AG04449 (cell line): Measurements from ENCODE around the gene NEO1.

ENCODE experiments used
- CTCF ChIA-PET: fragments of 350-600 bp; formaldehyde crosslinking; extraction: SDS; loops from one replicate; lab custom pipeline; 2021; ENCODE audit warnings: antibody characterized with exemption; lab: Yijun Ruan, JAX
- POLR2A ChIA-PET: fragments of 400-600, 350-600 bp; formaldehyde crosslinking; extraction: SDS; loops from one replicate; lab custom pipeline; 2020; ENCODE audit warnings: antibody characterized with exemption, inconsistent platforms; lab: Yijun Ruan, JAX
- DNase-seq: peaks from one replicate; pipeline ENCODE4 v3.0.0-alpha.2; 2010; ENCODE audit warnings: low read depth, low spot score
- H3K4me3 ChIP-seq: 2 replicates; pipeline ENCODE4 v1.5.1; 2011; ENCODE audit warnings: low read depth, mild to moderate bottlenecking, control low read depth, low read length
- CTCF ChIP-seq: IDR thresholded peaks from one replicate; pipeline ENCODE4 v1.5.1; 2011; ENCODE audit warnings: mild to moderate bottlenecking, moderate library complexity, low read length, control low read depth, inconsistent platforms; ENCODE audit not compliant: insufficient read depth; ENCODE audit errors: missing control alignments

The NEO1 gene

DNA sequence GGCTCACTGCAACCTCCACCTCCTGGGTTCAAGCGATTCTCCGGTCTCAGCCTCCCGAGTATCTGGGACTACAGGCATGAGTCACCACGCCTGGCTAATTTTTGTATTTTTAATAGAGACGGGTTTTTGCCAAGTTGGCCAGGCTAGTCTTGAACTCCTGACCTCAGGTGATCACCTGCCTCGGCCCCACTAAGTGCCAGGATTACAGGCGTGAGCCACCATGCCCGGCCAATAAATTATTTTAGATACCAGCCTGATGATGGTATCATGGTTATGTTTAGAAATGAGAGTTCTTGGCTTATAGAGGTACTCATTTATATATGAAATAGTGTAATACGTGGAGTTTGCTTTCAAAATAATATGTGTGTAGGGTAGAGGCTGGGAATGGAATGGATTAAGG, 119.4 kb downstream of the NEO1 start:
- no peak overlapping the region for H3K4me3 ChIP-seq
- POLR2A ChIA-PET, result no interaction called here
- CTCF ChIA-PET, result no interaction called here
- DNase-seq, result no peak
- no peak for TF ChIP-seq CTCF

- CTCF ChIA-PET, result no interaction called here
- POLR2A ChIA-PET, result no interaction called here
- DNase-seq, result no peak
- TF ChIP-seq CTCF, result no peak
- no peak overlapping the region for H3K4me3 ChIP-seq
Measured at GRCh38 chr15:73172508-73172907, 120.2 kb downstream of the NEO1 start.

DNA sequence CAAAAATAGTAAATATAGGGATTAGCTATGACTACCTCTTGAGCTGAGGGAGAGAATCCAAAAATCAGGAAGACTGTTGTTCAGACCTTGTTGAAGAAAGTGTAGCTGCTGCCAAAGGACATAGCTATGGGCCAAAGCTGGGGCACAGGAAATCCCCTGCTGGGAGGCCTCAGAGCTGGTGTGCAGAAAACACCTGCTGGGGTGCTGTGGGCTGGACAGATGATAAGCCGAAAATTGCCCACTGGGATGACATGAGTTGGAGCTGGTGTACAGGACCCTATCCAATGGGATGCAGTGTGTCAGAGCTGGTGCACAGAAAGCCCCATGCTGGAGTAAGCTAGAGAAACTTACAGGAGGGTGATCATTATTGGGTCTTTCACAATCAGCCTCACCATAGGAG, 121.9 kb downstream of the NEO1 start:
- CTCF ChIA-PET, result no interaction called here
- POLR2A ChIA-PET, result no interaction called here
- no peak for TF ChIP-seq CTCF

GRCh38 chr15:73175382-73175781, 123.1 kb downstream of the NEO1 start:
- CTCF ChIA-PET, result interaction anchor here (0.8 kb wide), 1 partner anchor 66 kb away, joined by 3 read pairs; no protein-coding TSS in a partner anchor
- no peak for TF ChIP-seq CTCF
- DNase-seq, result no peak
- POLR2A ChIA-PET, result no interaction called here
- no peak overlapping the region for H3K4me3 ChIP-seq

More for the DNA sequence above, 121.9 kb downstream of the NEO1 start:
- no peak for DNase-seq
- H3K4me3 ChIP-seq, result no peak overlapping the region

DNA sequence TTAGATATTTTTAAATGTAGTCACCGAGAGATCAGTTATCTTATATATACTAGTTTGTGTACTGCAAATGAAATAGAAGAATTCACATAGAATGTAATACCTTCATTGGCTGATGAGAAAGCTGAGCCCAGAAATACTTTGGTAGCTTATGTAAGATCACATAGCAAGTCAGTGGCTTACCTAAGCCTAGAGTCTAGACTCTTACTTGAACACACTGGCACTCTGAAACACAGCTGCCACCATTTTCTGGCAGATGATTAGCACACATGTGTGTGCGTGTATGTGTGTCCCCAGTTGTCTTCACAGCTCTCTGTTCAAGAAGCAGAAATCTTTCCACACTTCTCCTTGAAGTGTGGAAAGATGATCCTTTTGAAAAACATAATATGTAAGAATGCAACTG, 124.3 kb downstream of the NEO1 start:
- ChIA-PET POLR2A (no interaction called here), CTCF (no interaction called here)
- no peak for DNase-seq
- TF ChIP-seq CTCF, result no peak
- H3K4me3 ChIP-seq, result no peak overlapping the region

DNA sequence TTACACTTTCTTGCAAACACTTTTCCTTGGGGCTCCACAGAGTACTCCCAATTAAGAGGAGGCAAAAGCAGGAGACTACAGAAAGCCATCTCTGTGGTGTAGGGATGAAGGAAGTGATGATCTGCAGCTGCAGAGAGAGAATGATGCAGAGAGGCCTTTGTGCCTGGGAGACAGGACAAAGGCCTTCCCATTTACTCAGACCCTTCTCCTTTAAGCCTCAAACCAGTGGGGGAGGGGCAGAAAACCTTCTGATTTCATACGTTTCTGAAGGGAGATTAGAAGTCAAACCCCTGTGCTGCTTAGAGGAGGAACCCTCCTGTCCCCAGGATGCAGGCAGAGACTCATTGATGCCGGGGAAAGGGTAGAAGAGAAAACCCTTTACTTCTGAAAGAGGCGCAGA, 130.8 kb downstream of the NEO1 start:
- CTCF ChIA-PET, result no interaction called here
- H3K4me3 ChIP-seq, result no peak overlapping the region
- no peak for TF ChIP-seq CTCF
- no peak for DNase-seq
- POLR2A ChIA-PET, result no interaction called here
